HG03280 (cell line): ENCODE data around the gene GAN.
"Not testable (repeated sequence)": the region's sequence is repeated elsewhere in the genome, so short reads cannot be mapped to it uniquely, and the experiment has no call there.

Source experiments
- ATAC-seq: cut with Tn5 transposase; IDR thresholded peaks from one replicate; pipeline ENCODE4 v1.9.1; 2021; ENCODE audit warnings: mild to moderate bottlenecking, moderate library complexity; ENCODE audit not compliant: unreplicated experiment

Gene GAN

GRCh38 chr16:81397058-81397878 lies 82.5 kb downstream of the GAN start:
- no peak for ATAC-seq

GRCh38 chr16:81397879-81398520 lies 83.2 kb downstream of the GAN start:
- no peak for ATAC-seq

GRCh38 chr16:81399909-81400308 lies 85.1 kb downstream of the GAN start:
- no peak for ATAC-seq

GRCh38 chr16:81401035-81401950 lies 86.5 kb downstream of the GAN start:
- ATAC-seq = no peak

GRCh38 chr16:81403208-81403600 lies 88.4 kb downstream of the GAN start:
- ATAC-seq = no peak

- peak; percentile 59 for ATAC-seq
These were observed 89.0 kb downstream of the GAN start for GRCh38 chr16:81403601-81404391.

GRCh38 chr16:81405002-81405401 lies 90.2 kb downstream of the GAN start:
- not testable (repeated sequence) for ATAC-seq

GRCh38 chr16:81405702-81406113 lies 90.9 kb downstream of the GAN start:
- no peak for ATAC-seq

- ATAC-seq = no peak
These were observed 93.7 kb downstream of the GAN start for GRCh38 chr16:81408409-81408950.

- no peak for ATAC-seq
These were observed 94.3 kb downstream of the GAN start for GRCh38 chr16:81409016-81409556.

GRCh38 chr16:81410643-81411293 lies 96.0 kb downstream of the GAN start:
- no peak for ATAC-seq

- ATAC-seq = no peak
These were observed 98.7 kb downstream of the GAN start for GRCh38 chr16:81413245-81413990.

- no peak for ATAC-seq
These were observed 101.0 kb downstream of the GAN start for GRCh38 chr16:81415751-81416150.

GRCh38 chr16:81416749-81417148 lies 102.0 kb downstream of the GAN start:
- ATAC-seq = no peak

GRCh38 chr16:81417210-81417609 lies 102.4 kb downstream of the GAN start:
- no peak for ATAC-seq

- no peak for ATAC-seq
These were observed 105.0 kb downstream of the GAN start for GRCh38 chr16:81419806-81420205.

- ATAC-seq = no peak
These were observed 106.4 kb downstream of the GAN start for GRCh38 chr16:81421126-81421525.

- ATAC-seq = no peak
These were observed 106.8 kb downstream of the GAN start for GRCh38 chr16:81421536-81421935.

GRCh38 chr16:81422153-81422552 lies 107.4 kb downstream of the GAN start:
- not testable (repeated sequence) for ATAC-seq
